Activated CD4-positive, alpha-beta T cell treated with anti-CD3 and anti-CD28 coated beads for 4 hours (primary cell): ENCODE results near the gene IL12RB1.
A peak's percentile ranks its signal among the peaks of the same experiment; 100 is the strongest.
"Not testable (repeated sequence)": the region's sequence is repeated elsewhere in the genome, so short reads cannot be mapped to it uniquely, and the experiment has no call there.

Source experiments
- DNase-seq, 2 donors: peaks; one replicate each; pipeline ENCODE4 v3.0.0-alpha.2; 2020

IL12RB1 gene

DNA sequence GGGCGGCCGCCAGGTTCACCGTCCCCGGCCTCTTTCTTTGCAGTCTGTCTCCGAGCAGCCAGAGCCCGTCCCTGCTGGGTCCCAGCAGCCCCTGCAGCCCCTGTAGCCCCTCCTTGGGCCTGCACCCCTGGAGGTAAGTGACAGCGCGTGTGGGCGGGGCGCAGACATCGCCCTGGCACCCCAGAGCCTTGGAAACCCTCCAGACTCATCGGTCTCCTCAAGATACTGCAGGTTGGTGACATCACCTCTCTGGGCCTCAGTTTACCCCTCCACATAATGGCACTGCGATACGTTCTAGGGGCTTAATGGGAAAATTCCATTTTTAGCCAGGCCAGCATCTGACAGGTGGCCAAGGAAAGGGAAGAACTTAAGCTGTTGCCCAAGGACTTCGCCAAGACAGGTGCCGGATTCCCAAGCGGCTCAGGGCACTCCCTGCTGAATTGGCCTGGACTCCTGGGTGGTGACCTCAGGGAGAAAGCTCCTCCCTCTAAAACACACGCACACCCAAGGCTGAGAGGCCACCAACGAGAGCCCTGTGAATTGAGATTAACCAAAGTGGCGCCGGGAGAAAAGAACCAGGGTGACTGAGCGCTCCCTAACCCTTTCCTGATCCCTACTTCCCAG is 24.0 kb upstream of the IL12RB1 start:
- no peak for DNase-seq

DNA sequence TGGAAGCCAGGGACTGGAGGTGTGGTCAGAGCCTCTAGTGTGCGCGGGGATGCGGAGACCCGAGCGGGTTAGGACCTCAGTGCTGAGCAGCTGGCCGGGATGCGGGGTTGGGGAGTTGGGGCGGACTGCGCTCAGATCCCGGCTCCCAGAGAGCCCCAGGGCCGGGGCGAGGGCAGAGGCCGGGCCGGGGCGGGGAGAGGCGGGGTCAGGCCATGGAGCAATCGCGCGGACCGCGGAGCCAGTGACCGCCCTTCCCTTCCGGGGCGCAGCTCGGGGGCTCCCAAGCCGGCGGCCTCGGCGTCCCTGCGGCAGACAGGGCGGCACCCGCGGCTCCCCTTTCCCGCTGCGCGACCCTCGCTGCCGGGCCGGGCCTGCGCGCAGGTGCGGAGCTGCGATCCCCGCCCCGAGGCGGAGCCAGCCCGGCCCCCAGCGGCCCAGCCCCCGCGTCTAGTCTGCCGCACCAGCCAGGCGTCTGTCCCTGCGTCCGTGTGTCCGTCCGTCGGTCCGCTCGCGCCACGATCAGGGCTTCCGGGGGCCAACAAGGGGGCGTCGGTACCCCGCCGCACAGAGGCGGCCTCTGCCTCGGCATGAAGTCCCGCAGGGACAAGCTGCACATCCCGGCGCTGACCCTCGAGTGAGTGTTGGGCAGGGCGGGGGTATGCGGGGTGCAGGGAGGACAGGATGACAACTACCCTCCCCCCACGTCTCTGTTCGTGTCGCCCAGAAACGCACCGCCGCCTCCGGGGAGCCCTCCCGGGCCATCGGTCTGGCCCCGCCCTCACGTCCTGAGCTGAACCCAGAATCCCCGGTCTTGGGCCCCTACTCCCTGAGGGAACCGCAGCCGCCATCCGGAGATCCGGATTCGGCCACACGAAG is 23.2 kb upstream of the IL12RB1 start:
- DNase-seq = peak; percentile 39 to 47

DNA sequence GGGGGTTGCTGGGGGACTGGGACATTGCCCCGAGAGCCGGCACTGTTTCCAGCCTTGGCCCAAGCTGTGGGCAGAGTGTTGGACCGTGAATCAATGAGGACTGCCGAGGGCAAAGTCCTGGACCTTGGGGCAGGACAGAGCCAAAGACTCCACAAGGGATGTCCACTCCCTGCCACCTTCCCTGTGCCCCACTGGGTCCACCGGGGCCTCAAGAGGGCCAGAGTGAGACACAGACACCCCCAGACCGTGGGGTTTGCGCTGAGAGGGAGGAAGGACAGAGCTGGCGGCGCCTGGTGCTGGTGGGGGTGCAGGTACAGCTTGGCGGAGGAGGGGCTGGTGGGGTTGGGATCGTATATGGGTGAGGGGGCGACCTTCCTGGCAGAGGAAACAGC is 22.6 kb upstream of the IL12RB1 start:
- DNase-seq = no peak

DNA sequence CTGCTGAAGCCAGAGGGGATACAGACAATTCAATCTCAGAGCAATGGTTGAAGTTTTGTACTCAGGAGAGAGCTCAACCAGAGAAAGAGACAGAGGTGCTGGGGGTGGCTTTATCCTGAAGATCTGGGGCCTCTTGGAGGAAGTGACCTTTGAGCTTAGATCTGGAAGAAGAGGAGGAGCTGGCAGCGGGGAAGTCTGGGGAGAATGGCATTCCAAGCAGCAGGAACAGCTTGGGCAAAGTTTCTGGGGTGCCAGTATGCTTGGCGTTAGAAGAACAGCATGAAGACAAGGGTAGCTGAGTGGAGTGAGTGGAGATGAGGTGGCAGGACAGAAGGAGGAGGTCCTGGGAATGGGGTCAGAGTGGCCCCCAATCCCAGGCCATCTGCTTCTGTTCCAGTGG is 22.2 kb upstream of the IL12RB1 start:
- DNase-seq = no peak

DNA sequence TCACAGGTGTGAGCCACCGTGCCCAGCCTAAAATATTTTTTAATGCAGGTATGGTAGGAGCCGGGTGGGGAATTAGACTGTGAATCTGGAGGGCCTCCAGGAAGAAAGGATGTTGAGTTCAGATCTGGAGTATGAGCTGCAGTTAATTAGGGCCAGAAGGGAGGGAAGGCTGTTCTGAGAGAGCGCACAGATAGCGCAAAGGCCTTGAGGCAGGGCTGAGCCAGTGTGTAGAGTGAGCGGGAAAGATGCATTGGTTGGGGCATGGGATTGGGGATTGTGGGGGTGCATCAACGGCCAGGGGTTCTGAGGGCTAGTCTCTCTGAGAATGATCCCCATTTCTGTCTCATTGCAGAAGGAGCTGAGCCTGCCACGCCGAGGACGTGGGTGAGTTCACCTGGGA is 20.5 kb upstream of the IL12RB1 start:
- DNase-seq = no peak

DNA sequence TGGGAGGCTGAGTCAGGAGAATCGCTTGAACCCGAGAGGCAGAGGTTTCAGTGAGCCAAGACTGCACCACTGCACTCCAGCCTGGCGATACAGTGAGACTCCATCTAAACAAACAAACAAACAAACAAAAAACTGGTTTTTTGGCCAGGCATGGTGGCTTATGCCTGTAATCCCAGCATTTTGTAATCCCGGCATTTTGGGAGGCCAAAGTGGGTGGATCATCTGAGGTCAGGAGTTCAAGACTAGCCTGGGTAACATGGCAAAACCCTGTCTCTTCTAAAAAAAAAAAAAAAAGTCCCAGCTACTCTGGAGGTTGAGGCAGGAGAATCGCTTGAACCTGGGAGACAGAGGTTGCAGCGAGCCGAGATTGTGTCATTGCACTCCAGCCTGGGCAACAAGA is 18.5 kb upstream of the IL12RB1 start:
- not testable (repeated sequence) for DNase-seq

DNA sequence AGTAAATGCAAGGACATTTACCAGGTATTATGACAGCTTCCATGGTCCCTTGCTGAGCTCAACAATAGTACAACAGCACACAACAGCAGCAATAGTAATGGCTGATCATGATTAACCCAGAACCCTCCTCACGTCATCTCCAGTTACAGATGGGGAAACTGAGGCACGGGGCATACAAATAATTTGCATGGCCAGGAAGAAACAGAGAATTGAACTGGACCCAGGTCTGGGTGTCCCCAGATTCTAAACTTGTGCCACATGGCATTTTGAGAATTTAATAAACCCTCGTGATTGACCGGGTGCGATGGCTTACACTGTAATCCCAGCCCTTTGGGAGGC is 18.0 kb upstream of the IL12RB1 start:
- DNase-seq = no peak

DNA sequence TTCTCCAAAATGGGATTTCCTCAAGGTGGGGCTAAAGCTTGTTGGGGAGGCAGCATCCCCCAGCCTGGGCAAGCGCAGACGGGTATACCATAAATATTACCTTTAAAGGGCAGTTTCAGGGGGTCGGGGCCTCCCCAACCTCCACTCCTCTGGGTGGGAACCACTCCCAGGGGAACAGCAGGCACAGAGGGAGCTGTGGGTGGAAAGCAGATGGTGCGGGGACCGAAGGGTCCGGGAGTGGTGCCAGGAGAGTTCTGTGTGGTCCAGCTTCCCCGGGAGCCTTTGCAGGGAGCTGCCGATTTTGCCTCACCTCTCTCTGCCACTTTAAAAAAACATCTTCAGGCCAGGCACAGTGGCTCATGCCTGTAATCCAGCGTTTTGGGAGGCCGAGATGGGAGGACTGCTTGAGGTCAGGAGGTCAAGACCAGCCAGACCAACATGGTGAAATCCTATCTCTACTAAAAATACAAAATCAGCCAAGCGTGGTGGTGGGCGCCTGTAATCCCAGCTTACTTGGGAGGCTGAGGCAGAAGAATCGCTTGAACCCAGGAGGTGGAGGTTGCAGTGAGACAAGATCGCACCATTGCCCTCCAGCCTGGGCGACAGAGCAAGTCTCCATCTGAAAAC is 16.3 kb upstream of the IL12RB1 start:
- DNase-seq = no peak

DNA sequence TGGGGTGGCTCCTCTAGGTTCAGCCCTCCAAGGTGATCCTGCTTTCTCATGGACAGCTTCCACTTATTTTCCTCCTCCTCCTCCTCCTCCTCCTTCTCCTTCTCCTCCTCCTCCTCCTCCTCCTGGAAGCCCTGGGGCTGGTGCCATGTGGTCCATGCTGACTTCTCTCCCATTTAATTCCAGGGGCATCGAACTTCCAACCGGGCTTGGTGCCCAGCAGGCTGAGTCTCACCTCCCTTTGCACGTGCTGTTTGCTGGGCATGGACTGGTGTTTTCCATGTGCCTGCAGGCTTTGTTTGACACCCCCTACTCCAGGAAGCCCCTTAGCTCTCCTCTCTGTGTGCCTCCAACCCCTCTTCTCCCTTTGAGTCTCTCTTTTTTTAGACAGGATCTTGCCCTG is 14.5 kb upstream of the IL12RB1 start:
- DNase-seq = no peak

DNA sequence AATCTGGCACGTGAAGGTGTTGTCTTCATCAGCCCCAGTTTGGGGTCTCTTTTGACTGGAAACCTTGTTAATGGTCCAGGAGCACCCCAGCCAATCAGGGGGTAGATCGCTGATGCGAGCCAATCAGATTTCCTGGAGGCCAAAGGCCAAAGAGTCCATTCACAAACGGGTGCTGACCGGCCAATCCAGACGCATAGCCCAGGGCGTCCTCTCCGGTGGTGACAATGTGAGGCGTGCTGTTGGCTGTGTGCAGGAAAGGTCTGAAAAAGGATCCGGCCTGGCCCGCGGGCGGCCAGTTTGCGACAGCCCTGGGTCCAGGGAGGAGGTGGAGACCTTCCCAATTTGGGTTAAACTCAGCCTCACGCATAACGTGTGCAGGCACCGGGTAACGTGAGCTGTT is 14.0 kb upstream of the IL12RB1 start:
- no peak for DNase-seq

DNA sequence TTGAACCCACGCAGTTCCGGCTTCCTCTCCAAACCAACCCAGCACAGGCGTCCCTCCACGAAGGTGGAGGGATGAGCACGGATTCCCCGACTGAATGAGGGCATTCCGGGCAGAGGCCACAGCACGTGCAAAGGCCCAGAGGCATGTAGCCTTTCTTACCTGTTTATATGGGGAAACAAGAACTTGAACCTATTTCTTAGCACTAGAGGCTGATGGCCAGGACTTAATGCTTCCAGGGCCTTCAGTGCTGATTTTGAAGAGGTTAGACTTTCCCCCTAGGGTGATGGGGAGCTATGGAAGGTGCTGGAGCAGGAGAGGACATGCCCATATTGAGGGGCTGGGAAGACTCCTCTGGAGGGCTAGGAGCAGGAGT is 12.9 kb upstream of the IL12RB1 start:
- DNase-seq = no peak

DNA sequence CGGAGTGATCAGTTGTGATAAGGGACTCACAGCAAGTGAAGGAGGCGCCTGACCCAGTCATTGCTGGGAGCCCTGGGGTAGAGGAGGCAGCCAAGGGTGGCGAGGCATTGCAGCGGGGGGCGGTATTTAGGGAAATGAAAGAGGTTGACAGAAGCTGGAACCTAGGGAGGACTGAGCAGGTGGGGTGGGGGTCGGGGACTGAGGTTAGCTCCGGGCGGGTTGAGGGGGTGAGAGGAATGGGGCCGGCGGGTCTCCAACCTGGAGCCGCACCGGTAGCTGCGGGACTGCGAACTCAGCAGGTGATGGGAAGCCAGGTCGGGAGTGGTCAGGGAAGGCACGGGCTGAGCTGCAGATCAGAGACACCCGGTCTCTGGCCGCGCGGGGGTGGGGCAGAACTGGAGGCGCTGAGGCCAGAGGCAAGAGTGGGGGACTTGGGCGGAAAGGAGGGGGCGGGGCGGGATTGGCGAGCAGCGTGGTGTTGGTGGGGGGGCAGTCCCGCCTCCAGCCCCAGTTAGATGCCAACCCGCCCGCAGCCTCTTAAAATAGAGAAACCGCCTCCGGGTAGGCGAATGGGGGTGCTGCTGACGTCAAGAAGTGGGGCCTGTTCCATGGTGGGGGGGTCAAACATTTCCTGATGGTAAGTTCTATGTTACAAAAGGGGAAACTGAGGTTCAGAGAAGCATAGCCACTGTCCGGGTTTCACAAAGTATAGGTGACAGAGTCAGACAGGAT is 12.3 kb upstream of the IL12RB1 start:
- DNase-seq = peak; percentile 45 to 50

DNA sequence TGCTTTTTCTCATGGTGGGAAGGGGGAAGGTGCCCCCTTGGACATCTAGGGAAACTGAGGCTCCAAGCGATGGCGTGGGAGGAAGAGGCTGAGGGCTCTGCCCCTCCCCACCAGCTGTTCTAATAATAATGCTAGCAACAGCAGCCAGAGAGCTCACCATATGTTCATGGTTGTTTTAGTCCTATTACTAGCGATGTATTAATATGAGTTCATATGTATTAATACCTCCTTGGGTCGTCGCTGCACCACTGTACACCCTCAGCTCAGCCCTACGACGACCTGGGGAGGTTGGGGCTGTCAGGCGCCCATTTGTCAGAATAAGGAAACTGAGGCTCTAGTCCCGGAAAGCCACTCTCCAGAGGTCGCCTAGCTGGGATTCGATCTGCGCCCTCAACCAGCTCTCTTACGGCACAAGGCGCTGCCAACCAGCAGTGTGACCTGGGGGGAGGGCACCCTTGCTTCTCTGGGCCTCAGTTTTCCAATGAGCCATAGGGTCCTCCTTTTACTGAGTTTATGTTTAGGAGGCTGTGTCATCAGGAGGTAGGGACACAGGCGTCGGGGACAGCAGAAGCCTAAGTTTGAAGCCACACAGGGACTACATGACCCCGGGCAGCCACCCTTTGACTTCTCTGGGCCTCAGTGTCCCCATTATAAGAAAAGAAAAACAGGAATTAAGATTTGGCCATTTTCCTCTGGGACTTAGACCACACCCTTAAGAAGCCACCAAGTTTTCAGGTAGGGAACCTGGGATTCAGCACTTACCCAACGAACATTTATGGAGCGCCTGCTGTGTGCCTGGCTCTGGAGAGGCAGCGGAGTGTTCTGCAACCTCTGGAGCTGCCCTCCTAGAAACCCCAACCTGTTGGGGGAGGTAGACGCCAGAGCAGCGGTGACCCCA is 11.5 kb upstream of the IL12RB1 start:
- no peak for DNase-seq

DNA sequence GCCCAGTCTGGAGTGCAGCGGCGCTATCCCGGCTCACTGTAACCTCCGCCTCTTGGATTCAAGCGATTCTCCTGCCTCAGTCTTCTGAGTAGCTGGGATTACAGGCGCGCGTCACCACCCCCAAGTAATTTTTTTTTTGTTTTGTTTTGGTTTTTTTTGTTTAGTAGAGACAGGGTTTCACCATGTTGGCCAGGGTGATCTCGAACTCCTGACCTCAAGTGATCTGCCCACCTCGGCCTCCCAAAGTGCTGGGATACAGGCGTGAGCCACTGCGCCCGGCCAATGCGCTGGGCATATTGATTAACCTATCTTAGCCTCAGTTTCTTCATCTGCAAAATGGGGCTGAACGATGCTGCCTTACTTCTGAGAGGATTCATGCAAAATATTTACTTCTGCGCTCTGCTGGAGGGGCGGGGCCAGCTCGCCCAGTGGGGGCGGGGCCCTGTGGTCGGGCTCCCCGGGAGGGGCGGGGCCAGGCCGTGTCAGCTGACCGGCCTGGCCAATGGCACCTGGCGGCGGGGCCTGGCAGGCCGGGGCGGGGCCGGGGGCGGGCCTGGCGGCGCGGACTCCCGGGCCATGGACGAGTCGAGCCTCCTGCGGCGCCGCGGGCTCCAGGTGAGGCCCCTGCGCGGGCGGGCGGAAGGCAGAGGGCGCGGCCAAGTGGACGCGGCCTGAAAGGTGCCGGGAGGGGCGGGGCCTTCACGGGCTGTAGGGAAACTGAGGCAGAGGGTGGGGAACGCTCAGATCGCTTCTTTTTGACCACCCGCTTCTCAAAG is 10.7 kb upstream of the IL12RB1 start, which contains the start of gene MAST3:
MAST3 (plus strand) TSS at position 562 of the 776 bp plus-strand sequence; CDS start at position 577, 15 bp downstream.
- peak; percentile 91 for DNase-seq

DNA sequence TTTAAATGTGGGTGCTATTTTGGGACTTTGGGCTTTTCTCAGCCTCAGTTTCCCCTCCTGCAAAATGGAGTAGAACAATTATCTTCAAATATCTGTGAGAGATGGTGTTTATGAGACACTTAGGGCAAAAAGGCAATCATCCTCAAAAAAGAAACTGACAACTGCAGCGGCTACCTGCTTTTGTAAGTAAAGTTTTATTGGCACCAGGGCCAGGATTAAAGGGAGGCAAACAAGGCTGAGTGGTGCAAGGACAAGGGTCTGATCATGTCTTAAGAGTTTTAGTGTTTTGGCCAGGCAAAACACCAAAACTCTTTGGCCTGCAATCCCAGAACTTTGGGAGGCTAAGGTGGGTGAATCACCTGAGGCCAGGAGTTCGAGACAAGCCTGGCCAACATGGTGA is 9.5 kb upstream of the IL12RB1 start:
- DNase-seq = no peak

DNA sequence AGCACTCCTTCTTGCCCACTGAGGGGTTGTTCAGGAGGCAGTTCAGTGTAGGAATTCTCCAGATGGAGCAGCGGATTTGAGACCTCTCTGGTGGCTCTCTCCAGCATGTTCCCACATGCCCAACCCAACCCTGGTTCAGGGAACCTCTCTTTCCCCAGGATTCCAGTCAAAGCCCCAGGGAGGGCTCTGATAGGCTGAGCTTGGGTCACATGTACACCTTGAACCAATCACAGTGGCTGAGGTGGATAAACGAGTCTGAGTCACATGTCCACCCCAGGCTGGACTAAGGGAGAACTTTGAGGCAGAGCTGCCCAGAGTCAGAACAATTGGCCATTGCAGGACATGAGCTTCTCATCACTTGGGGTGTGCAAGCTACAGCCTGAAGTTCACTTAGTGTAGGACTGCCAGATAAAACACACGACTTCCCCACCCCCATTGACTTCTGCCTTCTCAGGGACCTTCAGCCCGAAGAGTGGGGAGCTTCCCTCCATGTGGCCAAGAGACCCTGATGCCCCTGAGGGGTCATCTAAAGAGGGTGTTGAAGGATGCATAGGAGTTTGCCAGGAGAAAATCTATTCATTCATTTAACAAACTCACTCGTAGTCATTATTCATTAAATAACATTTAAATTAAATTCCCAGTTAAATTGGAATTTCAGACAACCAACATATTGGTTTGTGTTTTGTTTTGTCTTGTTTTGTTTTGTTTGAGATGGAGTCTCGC is 6.9 kb upstream of the IL12RB1 start:
- no peak for DNase-seq

DNA sequence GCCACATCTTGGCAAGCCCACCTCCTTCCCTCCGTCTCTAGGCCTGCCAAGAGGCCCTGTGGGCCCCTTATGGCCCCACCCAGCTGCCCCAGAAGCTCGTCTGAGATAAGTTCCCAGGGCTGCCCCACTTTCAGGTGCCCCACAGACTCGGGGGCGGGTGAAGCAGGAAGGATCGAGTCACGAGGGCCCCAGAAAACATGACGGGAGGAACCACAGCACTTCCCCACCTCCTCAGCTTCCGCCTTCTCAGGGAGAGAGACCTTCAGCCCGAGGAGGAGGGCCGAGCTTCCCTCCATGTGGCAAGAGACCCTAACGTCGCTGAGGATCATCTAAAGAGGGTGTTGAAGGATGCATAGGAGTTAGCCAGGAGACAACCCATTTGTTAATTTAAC is 4.5 kb upstream of the IL12RB1 start:
- peak; percentile 85 to 88 for DNase-seq

DNA sequence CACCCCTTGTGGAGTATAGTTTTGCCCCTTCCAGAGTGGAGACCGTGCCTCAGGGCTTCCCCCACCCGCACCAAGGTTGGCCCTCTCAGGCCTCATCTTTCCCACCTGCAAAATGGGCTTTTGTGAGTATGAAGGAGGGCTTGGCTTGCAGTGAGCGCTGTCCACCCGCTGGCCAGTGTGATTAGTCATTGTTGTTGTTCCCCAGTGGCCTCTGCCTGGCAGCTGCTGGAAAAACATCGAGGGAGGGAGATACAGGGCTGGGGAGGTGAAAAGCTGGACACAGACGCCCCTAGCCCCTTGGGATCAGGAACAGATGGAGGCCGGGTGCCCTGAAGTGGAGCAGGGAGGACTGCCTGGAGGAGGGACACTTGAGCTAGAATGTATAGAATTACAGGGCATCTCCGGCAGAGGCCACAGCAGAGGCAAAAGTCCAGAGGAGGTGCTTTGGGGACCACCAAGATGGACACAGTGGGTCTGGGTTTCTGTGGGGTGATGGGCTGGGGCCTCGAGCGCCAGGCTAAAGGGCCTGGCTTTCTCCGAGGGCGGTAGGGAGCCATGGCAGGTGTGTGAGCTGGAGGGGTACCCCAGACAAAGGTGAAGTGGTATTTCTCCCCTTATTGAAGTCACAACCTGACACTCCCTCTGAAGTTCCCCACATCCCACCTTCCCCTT is 3.9 kb upstream of the IL12RB1 start:
- no peak for DNase-seq

DNA sequence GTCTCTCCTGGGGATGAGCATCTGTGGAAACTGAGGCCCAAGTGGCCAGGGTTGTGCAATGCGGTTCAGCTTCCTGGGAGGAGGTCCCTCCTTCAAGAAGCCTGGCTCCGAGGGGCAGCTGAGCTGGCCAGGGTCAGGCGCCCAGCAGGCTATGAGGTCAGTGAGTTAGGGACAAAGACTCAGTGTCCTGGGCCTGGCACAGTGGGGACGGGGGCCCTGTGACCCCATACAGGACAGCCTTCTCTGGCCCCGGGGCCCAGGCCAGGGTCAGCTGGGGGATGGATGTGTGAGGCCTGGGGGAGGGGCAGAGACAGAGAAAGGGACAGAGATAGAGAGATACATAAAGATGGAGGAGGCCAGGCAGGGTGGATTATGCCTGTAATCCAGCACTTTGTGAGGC is 3.0 kb upstream of the IL12RB1 start:
- no peak for DNase-seq

DNA sequence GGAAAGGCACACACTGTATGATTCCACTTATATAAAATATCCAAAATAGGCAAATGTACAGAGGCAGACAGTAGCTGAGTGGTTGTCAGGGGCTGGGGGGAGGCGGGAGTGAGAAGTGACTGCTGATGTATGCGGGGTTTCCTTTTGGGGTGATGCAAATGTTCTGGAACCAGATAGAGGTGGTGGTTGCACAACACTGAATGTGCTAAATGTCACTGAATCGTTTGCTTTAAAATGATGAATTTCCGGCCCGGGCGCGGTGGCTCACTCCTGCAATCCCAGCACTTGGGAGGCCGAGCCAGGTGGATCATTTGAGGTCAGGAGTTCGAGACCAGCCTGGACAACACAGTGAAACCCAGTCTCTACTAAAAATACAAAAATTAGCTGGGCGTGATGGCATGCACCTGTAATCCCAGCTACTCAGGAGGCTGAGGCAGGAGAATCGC is 2.4 kb upstream of the IL12RB1 start:
- DNase-seq = peak; percentile 58 to 63
